HL-60 (cell line): ENCODE measurements around the gene L1CAM.

Experiments used
- POLR2AphosphoS5 ChIP-seq: IDR thresholded peaks from 2 replicates; pipeline ENCODE4 v1.6.1; 2012; ENCODE audit warnings: low read depth
- TF ChIP-seq, protein P1 (sequence below): IDR thresholded peaks from one replicate; pipeline ENCODE4 v1.5.1; 2011; ENCODE audit warnings: low read length, control low read depth, inconsistent platforms; ENCODE audit not compliant: insufficient read depth

DNA sequence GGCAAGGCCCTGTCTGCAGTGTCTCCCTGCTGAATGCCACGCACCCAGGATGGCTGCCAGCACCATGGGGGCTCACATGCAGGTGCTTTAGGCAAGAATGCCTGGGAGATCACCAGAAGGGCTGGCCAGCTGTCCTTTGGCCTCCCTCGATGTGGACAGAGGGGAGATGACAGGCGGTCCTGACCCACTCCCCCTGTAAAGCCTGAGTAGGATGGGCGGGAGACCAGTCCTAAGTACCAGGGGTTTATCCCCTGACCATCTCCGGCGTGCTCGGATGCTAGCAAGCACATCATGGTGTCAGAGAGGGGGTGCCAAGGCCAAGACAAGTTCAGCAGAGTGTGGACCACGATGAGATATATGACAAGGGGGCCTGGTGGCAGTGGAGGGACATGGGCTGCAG is 60.9 kb downstream of the L1CAM start:
- no peak for TF ChIP-seq POLR2AphosphoS5
- TF ChIP-seq, protein P1, sequence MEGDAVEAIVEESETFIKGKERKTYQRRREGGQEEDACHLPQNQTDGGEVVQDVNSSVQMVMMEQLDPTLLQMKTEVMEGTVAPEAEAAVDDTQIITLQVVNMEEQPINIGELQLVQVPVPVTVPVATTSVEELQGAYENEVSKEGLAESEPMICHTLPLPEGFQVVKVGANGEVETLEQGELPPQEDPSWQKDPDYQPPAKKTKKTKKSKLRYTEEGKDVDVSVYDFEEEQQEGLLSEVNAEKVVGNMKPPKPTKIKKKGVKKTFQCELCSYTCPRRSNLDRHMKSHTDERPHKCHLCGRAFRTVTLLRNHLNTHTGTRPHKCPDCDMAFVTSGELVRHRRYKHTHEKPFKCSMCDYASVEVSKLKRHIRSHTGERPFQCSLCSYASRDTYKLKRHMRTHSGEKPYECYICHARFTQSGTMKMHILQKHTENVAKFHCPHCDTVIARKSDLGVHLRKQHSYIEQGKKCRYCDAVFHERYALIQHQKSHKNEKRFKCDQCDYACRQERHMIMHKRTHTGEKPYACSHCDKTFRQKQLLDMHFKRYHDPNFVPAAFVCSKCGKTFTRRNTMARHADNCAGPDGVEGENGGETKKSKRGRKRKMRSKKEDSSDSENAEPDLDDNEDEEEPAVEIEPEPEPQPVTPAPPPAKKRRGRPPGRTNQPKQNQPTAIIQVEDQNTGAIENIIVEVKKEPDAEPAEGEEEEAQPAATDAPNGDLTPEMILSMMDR = no peak
